WTC11 (cell line): ENCODE results near the gene RHPN2. TPM values are rescaled to one million over a fixed set of nuclear protein-coding genes. Genes with fewer than 3 reads are reported as not detected.
"Not testable (repeated sequence)": the region's sequence is repeated elsewhere in the genome, so short reads cannot be mapped to it uniquely, and the experiment has no call there.

Source experiments
- ATAC-seq: fragments of 200-7000 bp; cut with Tn5 transposase; 2 replicates; pipeline ENCODE4 v1.10.0; 2021; ENCODE audit warnings: mild to moderate bottlenecking, moderate library complexity
- CTCF ChIA-PET: fragments of 300-600 bp; sonication (Branson Sonifier 250); formaldehyde crosslinking; loops from one replicate; lab custom pipeline; 2021; ENCODE audit warnings: antibody characterized with exemption; lab: Charles Lee
- POLR2A ChIA-PET: fragments of 350-600 bp; sonication (Branson Sonifier 250); formaldehyde crosslinking; loops from one replicate; lab custom pipeline; 2021; ENCODE audit warnings: antibody characterized with exemption; lab: Charles Lee
- DNase-seq: peaks from one replicate; pipeline ENCODE4 v3.0.0; 2021; ENCODE audit warnings: low spot score
- H3K27ac Mint-ChIP-seq: 2 replicates; pipeline ENCODE4 v1.8.0; 2021; ENCODE audit warnings: mixed read lengths
- H3K27me3 Mint-ChIP-seq: 2 replicates; pipeline ENCODE4 v1.8.0; 2021; ENCODE audit warnings: low read depth, mild to moderate bottlenecking, moderate library complexity, mixed read lengths
- H3K36me3 Mint-ChIP-seq: 2 replicates; pipeline ENCODE4 v1.8.0; 2021; ENCODE audit warnings: mixed read lengths
- H3K4me1 Mint-ChIP-seq: 2 replicates; pipeline ENCODE4 v1.8.0; 2022; ENCODE audit warnings: mixed read lengths
- H3K4me3 Mint-ChIP-seq: 2 replicates; pipeline ENCODE4 v1.8.0; 2021; ENCODE audit warnings: mild to moderate bottlenecking, moderate library complexity, mixed read lengths
- H3K9me3 Mint-ChIP-seq: 2 replicates; pipeline ENCODE4 v1.8.0; 2021; ENCODE audit warnings: mixed read lengths
- ESRRA ChIP-seq: sonication (generic); formaldehyde crosslinking; IDR thresholded peaks from 2 replicates; pipeline ENCODE4 v1.8.1; 2022; ENCODE audit warnings: mild to moderate bottlenecking, missing genetic modification reagents, borderline replicate concordance
- FOXK1 ChIP-seq: sonication (generic); formaldehyde crosslinking; IDR thresholded peaks from 2 replicates; pipeline ENCODE4 v1.8.0; 2022; ENCODE audit warnings: mild to moderate bottlenecking, moderate library complexity, missing genetic modification reagents
- FOXP1 ChIP-seq: sonication (generic); formaldehyde crosslinking; IDR thresholded peaks from 2 replicates; pipeline ENCODE4 v1.8.0; 2022; ENCODE audit warnings: missing genetic modification reagents, mild to moderate bottlenecking, moderate library complexity, borderline replicate concordance
- JAZF1 ChIP-seq: fragments of 250-450 bp; sonication (Bioruptor Pico); IDR thresholded peaks from 2 replicates; pipeline ENCODE4 v1.9.0; 2021; ENCODE audit warnings: moderate library complexity, mild to moderate bottlenecking, inconsistent platforms
- NFATC4 ChIP-seq: fragments of 250-450 bp; sonication (Bioruptor Pico); IDR thresholded peaks from 2 replicates; pipeline ENCODE4 v1.9.0; 2021; ENCODE audit warnings: mild to moderate bottlenecking
- NR1H2 ChIP-seq: sonication (generic); formaldehyde crosslinking; IDR thresholded peaks from 2 replicates; pipeline ENCODE4 v1.9.0; 2021; ENCODE audit warnings: mild to moderate bottlenecking, moderate library complexity, missing genetic modification reagents
- SMAD4 ChIP-seq: sonication (generic); formaldehyde crosslinking; IDR thresholded peaks from 2 replicates; pipeline ENCODE4 v1.8.0; 2022; ENCODE audit warnings: mild to moderate bottlenecking, missing genetic modification reagents
- ZNF671 ChIP-seq: fragments of 250-450 bp; sonication (Bioruptor Pico); IDR thresholded peaks from 2 replicates; pipeline ENCODE4 v1.8.0; 2021; ENCODE audit warnings: mild to moderate bottlenecking
- total RNA-seq: library from RNA; stranded (reverse); gene quantifications from 3 replicates; pipeline ENCODE4 v1.2.3, GENCODE V29; 2021
- TF ChIP-seq, protein P1 (sequence below): fragments of 250-450 bp; sonication (Bioruptor Pico); IDR thresholded peaks from 2 replicates; pipeline ENCODE4 v1.8.0; 2021; ENCODE audit warnings: mild to moderate bottlenecking
- TF ChIP-seq, protein P2 (sequence below): sonication (generic); formaldehyde crosslinking; IDR thresholded peaks from 2 replicates; pipeline ENCODE4 v1.8.0; 2022; ENCODE audit warnings: mild to moderate bottlenecking, missing genetic modification reagents
- TF ChIP-seq, protein P3 (sequence below): sonication (generic); formaldehyde crosslinking; IDR thresholded peaks from 2 replicates; pipeline ENCODE4 v1.8.1; 2023; ENCODE audit warnings: mild to moderate bottlenecking, missing genetic modification reagents, moderate library complexity
- TF ChIP-seq, protein P4 (sequence below): fragments of 200-600 bp; IDR thresholded peaks from 2 replicates; pipeline ENCODE4 v1.8.0; 2022; ENCODE audit warnings: antibody characterized with exemption
- TF ChIP-seq, protein P5 (sequence below): sonication (generic); formaldehyde crosslinking; IDR thresholded peaks from 2 replicates; pipeline ENCODE4 v1.8.0; 2022; ENCODE audit warnings: mild to moderate bottlenecking, missing genetic modification reagents
- TF ChIP-seq, protein P6 (sequence below): fragments of 250-450 bp; sonication (Bioruptor Pico); IDR thresholded peaks from 2 replicates; pipeline ENCODE4 v1.9.0; 2021; ENCODE audit warnings: mild to moderate bottlenecking
- TF ChIP-seq, protein P7 (sequence below): sonication (generic); formaldehyde crosslinking; IDR thresholded peaks from 2 replicates; pipeline ENCODE4 v1.8.0; 2023; ENCODE audit warnings: missing genetic modification reagents
- TF ChIP-seq, protein P8 (sequence below): sonication (generic); formaldehyde crosslinking; IDR thresholded peaks from 2 replicates; pipeline ENCODE4 v1.8.1; 2023; ENCODE audit warnings: mild to moderate bottlenecking, missing genetic modification reagents, moderate library complexity

Gene RHPN2
- total RNA-seq, 1 experiment from 2014 or later = 21.1 TPM

DNA sequence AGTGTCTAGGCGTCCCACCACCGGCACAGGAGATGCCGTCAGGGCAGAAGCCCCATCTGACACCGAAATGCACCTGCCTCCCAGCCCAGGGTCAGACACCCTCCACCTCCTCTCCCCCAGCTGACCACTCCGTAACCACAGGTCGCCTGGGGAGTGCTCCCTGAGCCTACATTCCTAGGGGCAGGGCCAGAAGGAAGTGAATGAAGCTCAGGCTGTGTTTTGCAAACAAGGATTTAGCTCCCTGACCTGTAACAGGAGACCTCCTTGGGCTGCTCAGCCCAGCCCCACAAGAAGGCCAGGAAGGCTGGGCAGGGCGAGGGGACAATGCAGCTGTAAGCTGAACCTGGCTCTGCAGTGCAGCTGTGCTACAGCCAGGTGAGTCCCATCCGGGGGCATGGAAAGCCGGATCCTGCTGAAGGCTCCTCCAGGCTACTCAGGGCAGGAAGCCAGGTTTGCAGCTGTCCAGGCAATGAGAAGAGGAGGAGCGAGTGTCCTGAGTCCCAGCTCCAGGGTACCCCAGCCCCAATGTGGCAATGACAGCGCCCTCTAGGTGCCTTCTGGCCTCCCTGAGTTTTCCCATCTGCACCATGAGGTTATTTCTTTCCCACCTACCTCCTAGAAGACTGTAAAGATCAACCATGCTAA, 42.1 kb downstream of the RHPN2 start (continued):
- TF ChIP-seq, protein P1, sequence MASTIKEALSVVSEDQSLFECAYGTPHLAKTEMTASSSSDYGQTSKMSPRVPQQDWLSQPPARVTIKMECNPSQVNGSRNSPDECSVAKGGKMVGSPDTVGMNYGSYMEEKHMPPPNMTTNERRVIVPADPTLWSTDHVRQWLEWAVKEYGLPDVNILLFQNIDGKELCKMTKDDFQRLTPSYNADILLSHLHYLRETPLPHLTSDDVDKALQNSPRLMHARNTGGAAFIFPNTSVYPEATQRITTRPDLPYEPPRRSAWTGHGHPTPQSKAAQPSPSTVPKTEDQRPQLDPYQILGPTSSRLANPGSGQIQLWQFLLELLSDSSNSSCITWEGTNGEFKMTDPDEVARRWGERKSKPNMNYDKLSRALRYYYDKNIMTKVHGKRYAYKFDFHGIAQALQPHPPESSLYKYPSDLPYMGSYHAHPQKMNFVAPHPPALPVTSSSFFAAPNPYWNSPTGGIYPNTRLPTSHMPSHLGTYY (CRISPR knock-in tag) = no peak
- TF ChIP-seq, protein P2, sequence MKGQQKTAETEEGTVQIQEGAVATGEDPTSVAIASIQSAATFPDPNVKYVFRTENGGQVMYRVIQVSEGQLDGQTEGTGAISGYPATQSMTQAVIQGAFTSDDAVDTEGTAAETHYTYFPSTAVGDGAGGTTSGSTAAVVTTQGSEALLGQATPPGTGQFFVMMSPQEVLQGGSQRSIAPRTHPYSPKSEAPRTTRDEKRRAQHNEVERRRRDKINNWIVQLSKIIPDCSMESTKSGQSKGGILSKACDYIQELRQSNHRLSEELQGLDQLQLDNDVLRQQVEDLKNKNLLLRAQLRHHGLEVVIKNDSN (CRISPR knock-in tag) = peak; percentile 38; the same call in 1 of the 2 replicates
- TF ChIP-seq JAZF1 (CRISPR knock-in tag) = no peak
- no peak; the same call in 1 of the 2 replicates for TF ChIP-seq FOXP1
- TF ChIP-seq, protein P3, sequence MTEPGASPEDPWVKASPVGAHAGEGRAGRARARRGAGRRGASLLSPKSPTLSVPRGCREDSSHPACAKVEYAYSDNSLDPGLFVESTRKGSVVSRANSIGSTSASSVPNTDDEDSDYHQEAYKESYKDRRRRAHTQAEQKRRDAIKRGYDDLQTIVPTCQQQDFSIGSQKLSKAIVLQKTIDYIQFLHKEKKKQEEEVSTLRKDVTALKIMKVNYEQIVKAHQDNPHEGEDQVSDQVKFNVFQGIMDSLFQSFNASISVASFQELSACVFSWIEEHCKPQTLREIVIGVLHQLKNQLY (CRISPR knock-in tag) = no peak
- no peak for TF ChIP-seq SMAD4 (CRISPR knock-in tag)
- TF ChIP-seq ESRRA (CRISPR knock-in tag) = no peak
- TF ChIP-seq, protein P4, sequence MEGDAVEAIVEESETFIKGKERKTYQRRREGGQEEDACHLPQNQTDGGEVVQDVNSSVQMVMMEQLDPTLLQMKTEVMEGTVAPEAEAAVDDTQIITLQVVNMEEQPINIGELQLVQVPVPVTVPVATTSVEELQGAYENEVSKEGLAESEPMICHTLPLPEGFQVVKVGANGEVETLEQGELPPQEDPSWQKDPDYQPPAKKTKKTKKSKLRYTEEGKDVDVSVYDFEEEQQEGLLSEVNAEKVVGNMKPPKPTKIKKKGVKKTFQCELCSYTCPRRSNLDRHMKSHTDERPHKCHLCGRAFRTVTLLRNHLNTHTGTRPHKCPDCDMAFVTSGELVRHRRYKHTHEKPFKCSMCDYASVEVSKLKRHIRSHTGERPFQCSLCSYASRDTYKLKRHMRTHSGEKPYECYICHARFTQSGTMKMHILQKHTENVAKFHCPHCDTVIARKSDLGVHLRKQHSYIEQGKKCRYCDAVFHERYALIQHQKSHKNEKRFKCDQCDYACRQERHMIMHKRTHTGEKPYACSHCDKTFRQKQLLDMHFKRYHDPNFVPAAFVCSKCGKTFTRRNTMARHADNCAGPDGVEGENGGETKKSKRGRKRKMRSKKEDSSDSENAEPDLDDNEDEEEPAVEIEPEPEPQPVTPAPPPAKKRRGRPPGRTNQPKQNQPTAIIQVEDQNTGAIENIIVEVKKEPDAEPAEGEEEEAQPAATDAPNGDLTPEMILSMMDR = 0 out of 2 replicates have a peak, but pooled peaks have one; percentile 19
- TF ChIP-seq FOXK1 (CRISPR knock-in tag) = peak; percentile 88
- TF ChIP-seq, protein P5, sequence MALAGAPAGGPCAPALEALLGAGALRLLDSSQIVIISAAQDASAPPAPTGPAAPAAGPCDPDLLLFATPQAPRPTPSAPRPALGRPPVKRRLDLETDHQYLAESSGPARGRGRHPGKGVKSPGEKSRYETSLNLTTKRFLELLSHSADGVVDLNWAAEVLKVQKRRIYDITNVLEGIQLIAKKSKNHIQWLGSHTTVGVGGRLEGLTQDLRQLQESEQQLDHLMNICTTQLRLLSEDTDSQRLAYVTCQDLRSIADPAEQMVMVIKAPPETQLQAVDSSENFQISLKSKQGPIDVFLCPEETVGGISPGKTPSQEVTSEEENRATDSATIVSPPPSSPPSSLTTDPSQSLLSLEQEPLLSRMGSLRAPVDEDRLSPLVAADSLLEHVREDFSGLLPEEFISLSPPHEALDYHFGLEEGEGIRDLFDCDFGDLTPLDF (CRISPR knock-in tag) = no peak
- TF ChIP-seq ZNF671 (CRISPR knock-in tag) = no peak
- no peak for TF ChIP-seq NFATC4 (CRISPR knock-in tag)
- TF ChIP-seq, protein P6, sequence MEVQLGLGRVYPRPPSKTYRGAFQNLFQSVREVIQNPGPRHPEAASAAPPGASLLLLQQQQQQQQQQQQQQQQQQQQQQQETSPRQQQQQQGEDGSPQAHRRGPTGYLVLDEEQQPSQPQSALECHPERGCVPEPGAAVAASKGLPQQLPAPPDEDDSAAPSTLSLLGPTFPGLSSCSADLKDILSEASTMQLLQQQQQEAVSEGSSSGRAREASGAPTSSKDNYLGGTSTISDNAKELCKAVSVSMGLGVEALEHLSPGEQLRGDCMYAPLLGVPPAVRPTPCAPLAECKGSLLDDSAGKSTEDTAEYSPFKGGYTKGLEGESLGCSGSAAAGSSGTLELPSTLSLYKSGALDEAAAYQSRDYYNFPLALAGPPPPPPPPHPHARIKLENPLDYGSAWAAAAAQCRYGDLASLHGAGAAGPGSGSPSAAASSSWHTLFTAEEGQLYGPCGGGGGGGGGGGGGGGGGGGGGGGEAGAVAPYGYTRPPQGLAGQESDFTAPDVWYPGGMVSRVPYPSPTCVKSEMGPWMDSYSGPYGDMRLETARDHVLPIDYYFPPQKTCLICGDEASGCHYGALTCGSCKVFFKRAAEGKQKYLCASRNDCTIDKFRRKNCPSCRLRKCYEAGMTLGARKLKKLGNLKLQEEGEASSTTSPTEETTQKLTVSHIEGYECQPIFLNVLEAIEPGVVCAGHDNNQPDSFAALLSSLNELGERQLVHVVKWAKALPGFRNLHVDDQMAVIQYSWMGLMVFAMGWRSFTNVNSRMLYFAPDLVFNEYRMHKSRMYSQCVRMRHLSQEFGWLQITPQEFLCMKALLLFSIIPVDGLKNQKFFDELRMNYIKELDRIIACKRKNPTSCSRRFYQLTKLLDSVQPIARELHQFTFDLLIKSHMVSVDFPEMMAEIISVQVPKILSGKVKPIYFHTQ (CRISPR knock-in tag) = no peak
- TF ChIP-seq, protein P7, sequence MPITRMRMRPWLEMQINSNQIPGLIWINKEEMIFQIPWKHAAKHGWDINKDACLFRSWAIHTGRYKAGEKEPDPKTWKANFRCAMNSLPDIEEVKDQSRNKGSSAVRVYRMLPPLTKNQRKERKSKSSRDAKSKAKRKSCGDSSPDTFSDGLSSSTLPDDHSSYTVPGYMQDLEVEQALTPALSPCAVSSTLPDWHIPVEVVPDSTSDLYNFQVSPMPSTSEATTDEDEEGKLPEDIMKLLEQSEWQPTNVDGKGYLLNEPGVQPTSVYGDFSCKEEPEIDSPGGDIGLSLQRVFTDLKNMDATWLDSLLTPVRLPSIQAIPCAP = no peak
- TF ChIP-seq, protein P8, sequence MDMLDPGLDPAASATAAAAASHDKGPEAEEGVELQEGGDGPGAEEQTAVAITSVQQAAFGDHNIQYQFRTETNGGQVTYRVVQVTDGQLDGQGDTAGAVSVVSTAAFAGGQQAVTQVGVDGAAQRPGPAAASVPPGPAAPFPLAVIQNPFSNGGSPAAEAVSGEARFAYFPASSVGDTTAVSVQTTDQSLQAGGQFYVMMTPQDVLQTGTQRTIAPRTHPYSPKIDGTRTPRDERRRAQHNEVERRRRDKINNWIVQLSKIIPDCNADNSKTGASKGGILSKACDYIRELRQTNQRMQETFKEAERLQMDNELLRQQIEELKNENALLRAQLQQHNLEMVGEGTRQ (CRISPR knock-in tag) = no peak
- TF ChIP-seq NR1H2 (CRISPR knock-in tag) = no peak

DNA sequence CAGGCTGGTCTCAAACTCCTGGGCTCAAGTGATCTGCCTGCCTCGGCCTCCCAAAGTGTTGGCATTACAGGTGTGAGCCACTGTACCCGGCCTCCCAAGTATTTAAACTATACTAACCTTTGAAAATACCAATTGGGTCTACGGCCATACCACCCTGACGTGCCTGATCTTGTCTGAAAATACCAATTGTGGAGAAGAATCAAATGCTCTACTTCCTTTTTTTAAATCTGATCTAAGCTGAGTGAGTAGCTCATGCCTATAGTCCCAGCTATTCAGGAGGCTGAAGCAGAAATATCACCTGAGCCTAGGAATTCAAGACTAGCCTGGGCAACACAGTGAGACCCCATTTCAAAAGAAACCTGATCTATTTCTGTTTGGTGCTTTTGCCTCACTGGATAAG, 53.8 kb downstream of the RHPN2 start:
- H3K27ac Mint-ChIP-seq, POLR2A ChIA-PET, DNase-seq, H3K4me1 Mint-ChIP-seq, CTCF ChIA-PET, H3K9me3 Mint-ChIP-seq, H3K4me3 Mint-ChIP-seq, H3K27me3 Mint-ChIP-seq, ATAC-seq: not testable (repeated sequence)
- peaks cover 38% of the 10 kb centered on the region for H3K36me3 Mint-ChIP-seq
